ENCODE data around the gene PAX6. TPM values are rescaled to one million over a fixed set of nuclear protein-coding genes. Genes with fewer than 3 reads are reported as not detected.

The PAX6 gene
- total and polyA plus RNA-seq, 12 donors = 0.01 TPM; not detected in 11

DNA sequence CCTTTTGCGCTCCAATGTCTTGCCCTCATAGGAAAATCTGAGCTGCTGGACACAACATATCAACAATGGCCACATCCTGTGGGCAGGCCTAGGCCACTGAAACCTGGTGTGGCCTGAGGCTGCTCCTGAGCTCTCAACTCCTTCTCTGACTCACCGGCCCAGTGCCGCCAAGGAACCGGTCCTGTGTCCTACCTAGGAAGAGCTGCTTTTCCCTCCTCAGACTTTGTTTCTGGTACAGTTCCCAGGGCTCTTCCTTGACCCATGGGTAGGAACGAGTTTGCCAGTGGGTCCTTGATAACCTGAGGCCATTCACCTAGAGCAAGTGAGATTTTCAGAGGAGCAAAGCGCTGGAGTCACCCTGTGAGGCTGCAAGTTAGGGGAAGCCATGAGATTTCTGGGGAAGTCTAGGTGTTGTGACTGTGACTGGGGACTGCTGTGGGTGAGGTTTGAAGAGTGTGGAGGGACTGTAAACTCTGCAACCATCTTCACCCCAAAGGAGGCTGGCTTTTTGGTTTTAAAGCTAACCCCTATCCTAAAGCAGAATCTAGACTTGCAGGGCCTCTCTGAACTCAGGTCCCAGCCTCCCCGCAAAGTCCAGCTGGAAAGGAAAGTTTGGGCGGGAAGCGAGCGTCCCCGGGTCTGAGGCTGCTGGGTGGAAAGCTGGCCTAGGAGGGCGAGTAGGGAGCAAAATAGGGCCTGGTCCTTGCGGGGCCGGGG, 12.0 kb upstream of the PAX6 start:
- H3K36me3 ChIP-seq = no peaks in the 10 kb centered on the region
- no peak overlapping the region for H3K4me3 ChIP-seq
- H3K4me1 ChIP-seq = peaks cover 2 to 27% (median 8%) of the 10 kb centered on the region in 9 donors
- WGBS, 2 donors = 38 to 42% methylated on average over 14 of the region's 14 CpGs
- DNase-seq (no peak), ATAC-seq (no peak)
- H3K9me3 ChIP-seq = no peaks in the 10 kb centered on the region
- intact Hi-C loops (cut with DNase I) = no loop called here
- H3K27me3 ChIP-seq = peaks cover 79 to 100% (median 100%) of the 10 kb centered on the region in 7 donors
- no peak overlapping the region for H3K27ac ChIP-seq
- TF ChIP-seq, protein P1, sequence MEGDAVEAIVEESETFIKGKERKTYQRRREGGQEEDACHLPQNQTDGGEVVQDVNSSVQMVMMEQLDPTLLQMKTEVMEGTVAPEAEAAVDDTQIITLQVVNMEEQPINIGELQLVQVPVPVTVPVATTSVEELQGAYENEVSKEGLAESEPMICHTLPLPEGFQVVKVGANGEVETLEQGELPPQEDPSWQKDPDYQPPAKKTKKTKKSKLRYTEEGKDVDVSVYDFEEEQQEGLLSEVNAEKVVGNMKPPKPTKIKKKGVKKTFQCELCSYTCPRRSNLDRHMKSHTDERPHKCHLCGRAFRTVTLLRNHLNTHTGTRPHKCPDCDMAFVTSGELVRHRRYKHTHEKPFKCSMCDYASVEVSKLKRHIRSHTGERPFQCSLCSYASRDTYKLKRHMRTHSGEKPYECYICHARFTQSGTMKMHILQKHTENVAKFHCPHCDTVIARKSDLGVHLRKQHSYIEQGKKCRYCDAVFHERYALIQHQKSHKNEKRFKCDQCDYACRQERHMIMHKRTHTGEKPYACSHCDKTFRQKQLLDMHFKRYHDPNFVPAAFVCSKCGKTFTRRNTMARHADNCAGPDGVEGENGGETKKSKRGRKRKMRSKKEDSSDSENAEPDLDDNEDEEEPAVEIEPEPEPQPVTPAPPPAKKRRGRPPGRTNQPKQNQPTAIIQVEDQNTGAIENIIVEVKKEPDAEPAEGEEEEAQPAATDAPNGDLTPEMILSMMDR (IDR thresholded peaks at IDR 0.05) = no peak

GRCh38 chr11:31822175-31822926, 11.2 kb upstream of the PAX6 start:
- no peak for ATAC-seq

DNA sequence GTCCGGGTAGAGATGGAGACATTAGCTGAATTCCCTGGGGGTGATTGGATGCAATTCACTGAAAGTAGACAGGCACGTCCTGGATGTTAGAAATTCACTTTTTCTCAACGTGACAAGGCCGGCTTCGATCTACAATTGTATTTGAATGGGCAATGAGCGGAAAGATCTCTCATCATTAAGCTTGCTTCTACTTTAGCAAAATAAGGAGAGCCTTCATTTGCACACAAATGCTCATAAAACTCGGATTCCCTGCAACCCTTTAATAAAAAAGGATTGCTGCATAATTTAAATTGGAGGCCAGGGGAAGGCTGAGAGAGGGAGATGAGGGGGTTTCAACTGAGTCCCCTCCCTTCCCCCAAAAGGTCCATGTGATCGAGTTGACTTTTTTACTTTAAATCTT, 10.6 kb upstream of the PAX6 start:
- TF ChIP-seq, protein P1 (IDR thresholded peaks at IDR 0.05) = no peak
- Histone ChIP-seq H3K4me1 (peaks cover 11 to 35% (median 17%) of the 10 kb centered on the region in 9 donors), H3K36me3 (no peaks in the 10 kb centered on the region), H3K27me3 (peaks cover 84 to 100% (median 100%) of the 10 kb centered on the region in 7 donors), H3K4me3 (no peak overlapping the region), H3K9me3 (no peaks in the 10 kb centered on the region), H3K27ac (no peak overlapping the region)
- ATAC-seq (no peak), DNase-seq (no peak)
- 10 to 13% methylated on average over 8 of the region's 8 CpGs for WGBS, 2 donors
- intact Hi-C loops (cut with DNase I) = no loop called here

More at GRCh38 chr11:31822175-31822926, 11.2 kb upstream of the PAX6 start:
- TF ChIP-seq, protein P1 (IDR thresholded peaks at IDR 0.05) = no peak
- intact Hi-C loops (cut with DNase I) = no loop called here
- Histone ChIP-seq H3K4me1 (peaks cover 5 to 31% (median 15%) of the 10 kb centered on the region in 9 donors), H3K4me3 (no peak overlapping the region), H3K27ac (no peak overlapping the region), H3K27me3 (peaks cover 84 to 100% (median 100%) of the 10 kb centered on the region in 7 donors), H3K9me3 (no peaks in the 10 kb centered on the region), H3K36me3 (no peaks in the 10 kb centered on the region)
- DNase-seq = no peak
- WGBS, 2 donors = 27 to 34% methylated on average over 17 of the region's 17 CpGs

- 7 to 14% methylated on average over 5 of the region's 5 CpGs for WGBS, 2 donors
- H3K9me3 ChIP-seq = no peaks in the 10 kb centered on the region
- TF ChIP-seq, protein P1 (IDR thresholded peaks at IDR 0.05) = no peak
- intact Hi-C loops (cut with DNase I) = no loop called here
- H3K27me3 ChIP-seq = peaks cover 84 to 100% (median 100%) of the 10 kb centered on the region in 7 donors
- peaks cover 16 to 40% (median 22%) of the 10 kb centered on the region in 9 donors for H3K4me1 ChIP-seq
- H3K27ac ChIP-seq = no peak overlapping the region
- ATAC-seq (no peak), DNase-seq (no peak)
- H3K4me3 ChIP-seq = no peak overlapping the region
- no peaks in the 10 kb centered on the region for H3K36me3 ChIP-seq
These were observed 10.2 kb upstream of the PAX6 start for GRCh38 chr11:31821235-31821764.
